Subcutaneous abdominal adipose tissue (tissue), 5 donors: ENCODE data around the gene TENT4A.

Experiments used
- H3K27ac ChIP-seq: one replicate; pipeline ENCODE4 v1.7.0; 2013; ENCODE audit warnings: low read depth, mild to moderate bottlenecking, inconsistent platforms, low read length, moderate library complexity
- H3K27me3 ChIP-seq, 5 donors: one replicate each; pipeline ENCODE4 v1.7.0; 2013; ENCODE audit warnings: low read length in 5 of 5, inconsistent platforms in 1 of 5; ENCODE audit not compliant: control insufficient read depth in 5 of 5, insufficient read depth in 4 of 5
- H3K36me3 ChIP-seq, 5 donors: one replicate each; pipeline ENCODE4 v1.7.0; 2013; ENCODE audit warnings: low read length in 5 of 5; ENCODE audit not compliant: control insufficient read depth in 5 of 5, insufficient read depth in 5 of 5
- H3K4me1 ChIP-seq, 5 donors: one replicate each; pipeline ENCODE4 v1.7.0; 2013; ENCODE audit warnings: low read length in 5 of 5, mild to moderate bottlenecking in 3 of 5, moderate library complexity in 1 of 5; ENCODE audit not compliant: control insufficient read depth in 5 of 5, insufficient read depth in 5 of 5
- H3K4me3 ChIP-seq, 5 donors: one replicate each; pipeline ENCODE4 v1.7.0; 2013; ENCODE audit warnings: low read length in 5 of 5, low read depth in 1 of 5
- H3K9ac ChIP-seq, 5 donors: one replicate each; pipeline ENCODE4 v1.7.0; 2013; ENCODE audit warnings: low read length in 5 of 5, mild to moderate bottlenecking in 4 of 5, moderate library complexity in 3 of 5
- H3K9me3 ChIP-seq, 5 donors: one replicate each; pipeline ENCODE4 v1.7.0; 2013; ENCODE audit warnings: low read length in 5 of 5; ENCODE audit not compliant: control insufficient read depth in 5 of 5
- donor health status: healthy.
- donor health status: healthy.
- donor health status: healthy.
- donor health status: healthy.
- donor health status: healthy.

TENT4A gene

DNA sequence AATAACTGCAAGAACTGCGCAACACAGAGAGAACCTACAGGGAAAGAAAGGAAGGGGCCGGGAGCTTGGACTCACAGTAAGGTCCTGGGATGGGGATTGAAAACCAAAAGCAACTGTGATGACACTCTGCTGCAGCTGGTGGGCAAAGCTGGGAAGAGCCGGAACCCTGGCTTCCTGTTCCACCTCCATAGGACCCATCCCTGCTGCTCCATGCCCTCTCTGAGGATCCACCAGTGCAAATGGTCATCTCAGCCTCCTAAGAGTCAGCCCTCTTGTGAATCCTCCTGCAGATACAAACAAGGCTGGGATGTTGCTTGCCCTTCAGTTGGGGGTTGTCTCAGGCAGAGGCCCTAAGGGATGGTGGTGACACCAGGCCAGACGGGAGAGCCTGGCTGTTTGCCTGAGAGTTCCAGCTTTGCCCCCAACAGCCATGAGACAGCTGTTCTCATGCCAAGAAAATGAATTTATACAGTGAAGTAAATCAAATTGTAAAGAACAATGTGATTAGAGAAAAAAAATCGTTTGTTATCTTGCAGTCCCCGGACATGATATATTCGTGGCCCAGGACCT lies 90.8 kb downstream of the TENT4A start:
- Histone ChIP-seq H3K27ac (no peak overlapping the region), H3K4me1 (peaks cover 0 to 5% (median 0%) of the 10 kb centered on the region in 5 donors), H3K9ac (no peak overlapping the region), H3K36me3 (no peaks in the 10 kb centered on the region), H3K27me3 (no peaks in the 10 kb centered on the region), H3K9me3 (peaks cover 0 to 5% (median 0%) of the 10 kb centered on the region in 5 donors), H3K4me3 (no peak overlapping the region)

GRCh38 chr5:6804766-6805501 lies 91.7 kb downstream of the TENT4A start:
- H3K9ac ChIP-seq = no peak overlapping the region

DNA sequence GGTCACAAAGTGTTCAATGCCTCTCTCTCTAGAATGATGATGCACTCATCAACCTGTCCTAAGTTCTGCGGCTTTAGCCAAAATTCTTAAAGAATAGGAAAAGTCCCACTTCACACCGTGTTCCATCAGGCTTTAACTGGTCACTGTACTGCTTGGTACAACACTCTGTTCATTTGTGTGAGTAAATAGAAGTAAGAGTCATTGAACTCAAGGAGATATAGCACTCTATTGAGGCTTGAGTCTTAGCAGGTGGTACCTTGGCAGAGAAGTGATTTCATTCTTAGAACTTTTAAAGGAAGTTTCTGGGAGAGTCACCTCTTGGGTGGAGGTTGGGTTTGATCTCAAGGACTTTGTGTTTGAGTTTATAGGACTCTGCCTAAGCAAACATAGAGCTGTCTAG lies 92.6 kb downstream of the TENT4A start:
- H3K4me3 ChIP-seq = no peak overlapping the region
- H3K9ac ChIP-seq = no peak overlapping the region
- no peaks in the 10 kb centered on the region for H3K36me3 ChIP-seq
- peaks cover 0 to 5% (median 0%) of the 10 kb centered on the region in 5 donors for H3K4me1 ChIP-seq
- peaks cover 0 to 5% (median 0%) of the 10 kb centered on the region in 5 donors for H3K9me3 ChIP-seq
- no peak overlapping the region for H3K27ac ChIP-seq
- H3K27me3 ChIP-seq = no peaks in the 10 kb centered on the region

More at GRCh38 chr5:6804766-6805501, 91.7 kb downstream of the TENT4A start:
- H3K36me3 ChIP-seq = no peaks in the 10 kb centered on the region
- no peaks in the 10 kb centered on the region for H3K27me3 ChIP-seq
- no peak overlapping the region for H3K4me3 ChIP-seq
- peaks cover 0 to 5% (median 0%) of the 10 kb centered on the region in 5 donors for H3K4me1 ChIP-seq
- peaks cover 0 to 5% (median 0%) of the 10 kb centered on the region in 5 donors for H3K9me3 ChIP-seq
- no peak overlapping the region for H3K27ac ChIP-seq
